ENCODE data around the gene CLIP2. TPM values are rescaled to one million over a fixed set of nuclear protein-coding genes. Genes with fewer than 3 reads are reported as not detected.
"Not testable (repeated sequence)": the region's sequence is repeated elsewhere in the genome, so short reads cannot be mapped to it uniquely, and the experiment has no call there.

CLIP2 gene
- total RNA-seq, result 7.4 TPM
- long read RNA-seq, full-length matches to known transcripts, result 16 of 37 reads
- long read RNA-seq, partial matches to known transcripts, result 10 of 37 reads
- long read RNA-seq, other reads (novel, unspliced or antisense), result 11 of 37 reads

DNA sequence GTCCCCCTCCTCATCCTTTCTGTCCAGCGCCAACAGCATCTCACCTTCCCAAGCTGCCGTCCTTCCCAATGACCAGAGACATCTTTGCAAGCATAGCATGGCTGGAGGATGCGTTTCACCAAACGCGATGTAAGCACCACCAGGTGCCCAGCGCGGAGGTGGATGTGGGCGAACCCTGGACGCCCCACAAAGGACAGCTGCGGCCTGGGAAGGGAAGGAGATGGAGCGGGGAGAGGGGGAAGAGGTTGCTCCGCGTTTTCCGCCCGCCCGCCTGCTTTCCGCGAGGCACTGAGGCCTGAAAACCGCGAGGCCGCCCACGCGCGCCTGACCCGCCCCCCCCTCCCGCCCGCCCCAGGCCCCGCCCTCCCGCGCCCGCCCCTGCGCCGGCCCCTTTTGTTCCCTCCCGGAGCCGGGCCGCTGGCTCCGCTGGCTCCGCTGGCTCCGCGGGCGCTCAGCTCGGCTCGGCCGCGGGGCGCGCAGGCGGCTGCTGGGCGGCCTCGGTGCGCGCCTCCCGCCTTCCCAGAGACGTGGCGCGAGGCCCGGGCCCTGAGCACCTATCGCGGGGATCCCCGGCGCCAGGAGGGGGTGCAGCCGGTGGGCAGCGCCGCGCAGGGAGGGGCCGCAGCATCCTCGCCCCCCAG, at the start of gene CLIP2:
Gene CLIP2, plus strand, starts transcription at position 390 of the 641 bp plus-strand sequence. CDS start 28,140 bp downstream, outside the sequence.
- peak within 1 kb of the TSS; percentile 89 for H3K4me3 ChIP-seq
- TF ChIP-seq, protein P1, sequence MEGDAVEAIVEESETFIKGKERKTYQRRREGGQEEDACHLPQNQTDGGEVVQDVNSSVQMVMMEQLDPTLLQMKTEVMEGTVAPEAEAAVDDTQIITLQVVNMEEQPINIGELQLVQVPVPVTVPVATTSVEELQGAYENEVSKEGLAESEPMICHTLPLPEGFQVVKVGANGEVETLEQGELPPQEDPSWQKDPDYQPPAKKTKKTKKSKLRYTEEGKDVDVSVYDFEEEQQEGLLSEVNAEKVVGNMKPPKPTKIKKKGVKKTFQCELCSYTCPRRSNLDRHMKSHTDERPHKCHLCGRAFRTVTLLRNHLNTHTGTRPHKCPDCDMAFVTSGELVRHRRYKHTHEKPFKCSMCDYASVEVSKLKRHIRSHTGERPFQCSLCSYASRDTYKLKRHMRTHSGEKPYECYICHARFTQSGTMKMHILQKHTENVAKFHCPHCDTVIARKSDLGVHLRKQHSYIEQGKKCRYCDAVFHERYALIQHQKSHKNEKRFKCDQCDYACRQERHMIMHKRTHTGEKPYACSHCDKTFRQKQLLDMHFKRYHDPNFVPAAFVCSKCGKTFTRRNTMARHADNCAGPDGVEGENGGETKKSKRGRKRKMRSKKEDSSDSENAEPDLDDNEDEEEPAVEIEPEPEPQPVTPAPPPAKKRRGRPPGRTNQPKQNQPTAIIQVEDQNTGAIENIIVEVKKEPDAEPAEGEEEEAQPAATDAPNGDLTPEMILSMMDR (IDR thresholded peaks at IDR 0.05; ENCODE audit: borderline replicate concordance), result no peak
- peak within 1 kb of the TSS; percentile 84 for H3K27ac ChIP-seq (replicated peaks)
- H3K9me3 ChIP-seq (replicated peaks), result no peaks in the 10 kb centered on the region
- H3K27me3 ChIP-seq (ENCODE audit: low read depth), result no peaks in the 10 kb centered on the region
- intact Hi-C loops (cut with micrococcal nuclease), result no loop called here
- H3K36me3 ChIP-seq, result no peaks in the 10 kb centered on the region
- peak; percentile 85 for DNase-seq
- H3K4me1 ChIP-seq, result peaks cover 46% of the 10 kb centered on the region

GRCh38 chr7:74240482-74240881, 48.7 kb upstream of the CLIP2 start:
- no peaks in the 10 kb centered on the region for H3K27me3 ChIP-seq (ENCODE audit: low read depth)
- H3K27ac ChIP-seq (replicated peaks), result no peak overlapping the region
- H3K9me3 ChIP-seq (replicated peaks), result no peaks in the 10 kb centered on the region
- no peaks in the 10 kb centered on the region for H3K4me1 ChIP-seq
- H3K36me3 ChIP-seq, result peaks cover 95% of the 10 kb centered on the region
- DNase-seq, result no peak
- intact Hi-C loops (cut with micrococcal nuclease), result no loop called here
- H3K4me3 ChIP-seq, result no peak overlapping the region
- TF ChIP-seq, protein P1 (IDR thresholded peaks at IDR 0.05; ENCODE audit: borderline replicate concordance), result no peak

DNA sequence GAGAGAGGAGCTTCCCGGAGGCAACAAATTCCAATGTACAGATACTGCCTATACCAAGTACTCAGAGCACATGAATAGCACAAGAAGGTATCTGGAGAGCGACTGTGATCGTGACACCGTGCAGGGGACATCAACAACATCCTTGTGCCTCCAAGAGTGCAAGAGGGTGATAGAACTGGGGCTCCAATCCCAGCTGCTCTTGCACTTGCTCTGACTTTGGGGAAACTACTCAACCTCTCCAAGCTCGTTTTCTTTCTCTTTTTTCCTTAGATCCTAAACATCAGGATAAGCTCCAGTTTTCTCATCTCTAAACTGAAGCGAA, 47.1 kb upstream of the CLIP2 start:
- Histone ChIP-seq H3K9me3 (replicated peaks) (no peaks in the 10 kb centered on the region), H3K4me3 (no peak overlapping the region), H3K27ac (replicated peaks) (no peak overlapping the region), H3K36me3 (peaks cover 96% of the 10 kb centered on the region), H3K27me3 (ENCODE audit: low read depth) (no peaks in the 10 kb centered on the region), H3K4me1 (no peaks in the 10 kb centered on the region)
- DNase-seq, result no peak
- intact Hi-C loops (cut with micrococcal nuclease), result no loop called here
- TF ChIP-seq, protein P1 (IDR thresholded peaks at IDR 0.05; ENCODE audit: borderline replicate concordance), result no peak

DNA sequence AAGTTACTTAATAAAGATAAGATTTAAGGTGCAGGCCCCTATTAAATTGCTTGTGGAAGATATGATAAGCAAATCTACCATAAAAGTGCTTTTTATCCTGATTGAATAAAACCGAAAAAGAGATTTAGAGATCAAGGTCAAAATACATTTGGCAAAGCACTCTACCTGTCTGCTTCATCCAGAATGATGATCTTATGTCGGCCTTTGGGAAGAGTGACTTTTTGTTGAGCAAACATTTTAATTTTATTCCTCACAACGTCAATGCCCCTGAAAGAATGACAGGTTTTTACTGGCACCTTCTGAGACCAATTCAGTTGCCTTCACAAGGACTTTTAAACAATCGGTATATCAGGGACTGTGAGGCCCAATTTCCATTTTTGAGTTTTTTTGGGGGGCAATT, 42.7 kb upstream of the CLIP2 start:
- no peak for DNase-seq
- H3K4me1 ChIP-seq, result no peaks in the 10 kb centered on the region
- H3K36me3 ChIP-seq, result peaks cover 93% of the 10 kb centered on the region
- H3K27ac ChIP-seq (replicated peaks), result no peak overlapping the region
- intact Hi-C loops (cut with micrococcal nuclease), result no loop called here
- TF ChIP-seq, protein P1 (IDR thresholded peaks at IDR 0.05; ENCODE audit: borderline replicate concordance), result no peak
- no peak overlapping the region for H3K4me3 ChIP-seq
- H3K9me3 ChIP-seq (replicated peaks), result no peaks in the 10 kb centered on the region
- no peaks in the 10 kb centered on the region for H3K27me3 ChIP-seq (ENCODE audit: low read depth)

DNA sequence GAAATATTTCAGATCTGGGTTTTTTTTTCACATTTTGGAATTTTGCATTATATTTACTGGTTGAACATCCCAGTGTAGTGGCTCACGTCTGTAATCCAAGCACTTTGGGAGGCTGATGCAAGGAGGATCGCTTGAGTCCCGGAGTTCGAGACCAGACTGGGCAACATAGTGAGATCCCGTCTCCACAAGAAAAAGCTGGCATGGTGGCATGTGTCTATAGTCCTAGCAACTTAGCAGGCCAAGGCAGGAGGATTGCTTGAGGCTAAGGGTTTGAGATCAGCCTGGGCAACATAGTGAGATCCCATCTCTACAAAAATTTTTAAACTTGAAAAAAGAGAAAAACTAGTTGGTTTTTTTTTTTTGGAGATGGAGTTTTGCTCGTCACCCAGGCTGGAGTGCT, 41.1 kb upstream of the CLIP2 start:
- no peak for DNase-seq
- H3K4me1 ChIP-seq, result peaks cover 5% of the 10 kb centered on the region
- no peaks in the 10 kb centered on the region for H3K27me3 ChIP-seq (ENCODE audit: low read depth)
- intact Hi-C loops (cut with micrococcal nuclease), result no loop called here
- no peak overlapping the region for H3K27ac ChIP-seq (replicated peaks)
- TF ChIP-seq, protein P1 (IDR thresholded peaks at IDR 0.05; ENCODE audit: borderline replicate concordance), result no peak
- no peak overlapping the region for H3K4me3 ChIP-seq
- no peaks in the 10 kb centered on the region for H3K9me3 ChIP-seq (replicated peaks)
- peaks cover 77% of the 10 kb centered on the region for H3K36me3 ChIP-seq

- intact Hi-C loops (cut with micrococcal nuclease); H3K4me3 ChIP-seq; H3K27ac ChIP-seq (replicated peaks); DNase-seq; H3K9me3 ChIP-seq (replicated peaks); H3K27me3 ChIP-seq (ENCODE audit: low read depth): not testable (repeated sequence)
- Histone ChIP-seq H3K36me3 (peaks cover 68% of the 10 kb centered on the region), H3K4me1 (peaks cover 14% of the 10 kb centered on the region)
Observed at GRCh38 chr7:74249058-74249457, 40.1 kb upstream of the CLIP2 start.
